Calu3 (cell line): ENCODE data around the gene DBNL. TPM values are rescaled to one million over a fixed set of nuclear protein-coding genes. Genes with fewer than 3 reads are reported as not detected.

Experiments used
- BruUV-seq: library from RNA; stranded (reverse); fragments of 400-500 nt; replicated peaks from 2 replicates; lab custom pipeline; 2021; lab: Mats Ljungman, UMichigan
- CTCF ChIA-PET: fragments of 300-600 bp; sonication (Branson Sonifier 250); formaldehyde crosslinking; loops from one replicate; lab custom pipeline; 2022; ENCODE audit warnings: antibody characterized with exemption; lab: Charles Lee
- DNase-seq: peaks from one replicate; pipeline ENCODE4 v3.0.0; 2022
- H3K27ac Mint-ChIP-seq: one replicate; pipeline ENCODE4 v1.8.0; 2022; ENCODE audit warnings: mixed read lengths; ENCODE audit not compliant: unreplicated experiment
- H3K27me3 Mint-ChIP-seq: one replicate; pipeline ENCODE4 v1.8.0; 2022; ENCODE audit warnings: mixed read lengths; ENCODE audit not compliant: unreplicated experiment
- H3K36me3 Mint-ChIP-seq: one replicate; pipeline ENCODE4 v1.8.0; 2022; ENCODE audit warnings: mild to moderate bottlenecking, moderate library complexity, mixed read lengths; ENCODE audit not compliant: insufficient read depth, unreplicated experiment
- H3K4me1 Mint-ChIP-seq: one replicate; pipeline ENCODE4 v1.8.0; 2022; ENCODE audit warnings: mild to moderate bottlenecking, low read depth, mixed read lengths; ENCODE audit not compliant: unreplicated experiment
- H3K4me3 Mint-ChIP-seq: one replicate; pipeline ENCODE4 v1.8.0; 2022; ENCODE audit warnings: mild to moderate bottlenecking, low read depth, moderate library complexity, mixed read lengths; ENCODE audit not compliant: unreplicated experiment
- H3K9me3 Mint-ChIP-seq: one replicate; pipeline ENCODE4 v1.8.0; 2022; ENCODE audit warnings: low read depth, mixed read lengths; ENCODE audit not compliant: unreplicated experiment
- intact Hi-C: fragments of 100-400 bp; cut with micrococcal nuclease; formaldehyde crosslinking; loops from one replicate; pipeline ENCODE4 v1.10.0; 2022; ENCODE audit not compliant: unreplicated experiment
- total RNA-seq: library from RNA; stranded (reverse); gene quantifications from 2 replicates; pipeline ENCODE4 v1.2.3, GENCODE V29; 2022
- TF ChIP-seq, protein P1 (sequence below): fragments of 200-600 bp; IDR thresholded peaks from one replicate; pipeline ENCODE4 v1.8.0; 2022; ENCODE audit warnings: antibody characterized with exemption; ENCODE audit not compliant: unreplicated experiment

Gene DBNL
- total RNA-seq, 1 experiment from 2014 or later = 164 TPM

DNA sequence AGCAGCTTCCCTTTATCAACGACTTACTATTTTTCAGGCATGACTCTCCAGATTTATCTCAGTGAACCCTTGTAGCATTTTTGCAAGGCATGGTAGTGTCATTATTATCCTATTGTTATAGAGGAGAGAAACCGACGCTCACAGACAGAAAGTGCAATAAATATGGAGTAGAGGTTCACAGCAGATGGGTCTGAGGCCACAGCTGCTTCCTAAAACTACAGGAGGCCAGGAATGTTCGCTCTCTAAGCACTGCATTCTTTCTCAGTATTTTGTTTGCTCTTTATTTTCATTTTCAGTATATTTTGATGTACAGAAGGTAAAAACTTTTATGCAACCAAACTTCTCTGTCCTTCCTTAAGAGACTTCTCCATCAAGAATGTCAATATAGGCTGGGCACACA, 55.2 kb downstream of the DBNL start:
- H3K4me3 Mint-ChIP-seq = no peak overlapping the region
- TF ChIP-seq, protein P1, sequence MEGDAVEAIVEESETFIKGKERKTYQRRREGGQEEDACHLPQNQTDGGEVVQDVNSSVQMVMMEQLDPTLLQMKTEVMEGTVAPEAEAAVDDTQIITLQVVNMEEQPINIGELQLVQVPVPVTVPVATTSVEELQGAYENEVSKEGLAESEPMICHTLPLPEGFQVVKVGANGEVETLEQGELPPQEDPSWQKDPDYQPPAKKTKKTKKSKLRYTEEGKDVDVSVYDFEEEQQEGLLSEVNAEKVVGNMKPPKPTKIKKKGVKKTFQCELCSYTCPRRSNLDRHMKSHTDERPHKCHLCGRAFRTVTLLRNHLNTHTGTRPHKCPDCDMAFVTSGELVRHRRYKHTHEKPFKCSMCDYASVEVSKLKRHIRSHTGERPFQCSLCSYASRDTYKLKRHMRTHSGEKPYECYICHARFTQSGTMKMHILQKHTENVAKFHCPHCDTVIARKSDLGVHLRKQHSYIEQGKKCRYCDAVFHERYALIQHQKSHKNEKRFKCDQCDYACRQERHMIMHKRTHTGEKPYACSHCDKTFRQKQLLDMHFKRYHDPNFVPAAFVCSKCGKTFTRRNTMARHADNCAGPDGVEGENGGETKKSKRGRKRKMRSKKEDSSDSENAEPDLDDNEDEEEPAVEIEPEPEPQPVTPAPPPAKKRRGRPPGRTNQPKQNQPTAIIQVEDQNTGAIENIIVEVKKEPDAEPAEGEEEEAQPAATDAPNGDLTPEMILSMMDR = no peak
- H3K27ac Mint-ChIP-seq = no peak overlapping the region
- intact Hi-C loops = no loop called here
- BruUV-seq = no TSS peak
- H3K4me1 Mint-ChIP-seq = no peaks in the 10 kb centered on the region
- CTCF ChIA-PET = no interaction called here
- no peaks in the 10 kb centered on the region for H3K36me3 Mint-ChIP-seq
- peaks cover 45% of the 10 kb centered on the region for H3K27me3 Mint-ChIP-seq
- no peak for DNase-seq
- no peaks in the 10 kb centered on the region for H3K9me3 Mint-ChIP-seq

DNA sequence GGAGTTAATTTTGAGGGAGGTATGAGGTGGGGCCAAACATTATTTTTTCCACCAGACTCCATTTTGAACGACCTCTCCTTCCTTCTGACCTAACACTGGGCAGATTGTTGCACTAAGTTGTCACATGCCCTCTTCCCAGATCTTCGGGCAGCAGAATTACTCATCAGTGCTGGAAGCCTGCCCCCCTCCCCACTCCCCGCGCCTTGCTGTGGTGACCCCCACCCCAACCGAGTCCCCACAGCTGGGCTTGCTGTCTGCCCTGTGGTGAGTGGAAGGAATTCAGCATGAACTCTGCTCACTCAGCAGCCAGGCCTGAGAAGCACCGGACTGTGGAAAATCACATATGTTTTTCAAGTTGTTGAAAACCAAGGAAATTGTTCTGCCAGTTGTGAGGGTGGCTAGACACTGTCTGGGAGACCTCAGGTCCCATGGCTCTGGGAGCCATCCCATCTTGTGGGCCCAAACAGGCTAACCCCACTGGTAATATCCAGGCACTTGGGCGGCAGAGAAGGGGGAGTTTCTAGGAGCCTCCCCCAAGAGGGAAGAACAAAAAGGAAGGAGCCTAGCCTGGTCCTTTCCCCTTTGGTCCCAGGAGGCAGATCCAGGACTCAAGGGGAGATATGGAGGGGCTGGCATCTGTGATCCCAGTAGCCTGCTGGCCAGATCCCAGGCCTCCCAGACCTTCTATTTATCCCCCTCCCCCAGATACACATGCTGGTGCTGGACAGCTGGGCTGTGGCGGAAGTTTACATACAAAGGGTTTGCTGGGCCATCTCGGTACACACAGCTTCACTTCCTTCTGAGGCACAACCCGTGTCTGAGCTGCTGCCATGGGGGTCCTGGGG, 56.2 kb downstream of the DBNL start:
- no peaks in the 10 kb centered on the region for H3K36me3 Mint-ChIP-seq
- H3K4me1 Mint-ChIP-seq = peaks cover 6% of the 10 kb centered on the region
- no peak overlapping the region for H3K27ac Mint-ChIP-seq
- intact Hi-C loops = no loop called here
- no peak for DNase-seq
- no peaks in the 10 kb centered on the region for H3K9me3 Mint-ChIP-seq
- no TSS peak for BruUV-seq
- CTCF ChIA-PET = interaction anchor here (0.6 kb wide), 1 partner anchor 542 kb away, joined by 5 read pairs; no protein-coding TSS in a partner anchor
- no peak overlapping the region for H3K4me3 Mint-ChIP-seq
- peaks cover 55% of the 10 kb centered on the region for H3K27me3 Mint-ChIP-seq
- TF ChIP-seq, protein P1 = no peak

DNA sequence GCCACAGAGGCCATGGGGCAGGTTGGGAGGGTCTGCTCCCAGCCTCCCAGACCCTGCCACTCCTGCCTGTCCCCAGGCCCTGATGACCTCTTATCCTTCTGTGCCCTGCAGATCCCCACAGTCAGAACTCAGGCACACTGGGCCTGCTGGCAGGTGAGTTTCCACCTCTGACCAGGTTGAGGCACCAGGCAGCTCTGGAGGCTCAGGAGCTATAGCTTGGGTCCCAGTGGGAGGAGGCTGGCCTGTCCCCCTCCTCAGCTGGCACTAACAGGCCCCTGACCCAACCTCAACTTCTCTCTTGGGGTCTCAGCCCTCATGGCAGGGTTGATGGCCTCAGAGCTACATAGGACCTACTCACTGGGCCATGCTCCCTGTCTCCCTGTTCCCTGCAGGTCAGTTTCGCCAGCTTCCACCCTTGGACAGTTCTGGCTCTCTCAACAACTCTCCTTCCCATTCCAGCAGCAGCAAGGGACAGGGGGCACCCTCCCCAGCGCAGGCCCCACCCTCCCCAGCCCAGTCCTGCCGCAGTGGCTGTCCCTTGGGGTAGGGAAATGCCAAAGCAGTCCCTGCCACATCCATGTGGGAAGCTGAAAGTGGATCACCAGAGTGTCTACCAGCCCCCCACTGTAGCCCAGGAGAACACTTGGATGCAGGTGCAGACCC, 56.9 kb downstream of the DBNL start:
- peaks cover 6% of the 10 kb centered on the region for H3K4me1 Mint-ChIP-seq
- H3K27me3 Mint-ChIP-seq = peaks cover 56% of the 10 kb centered on the region
- H3K9me3 Mint-ChIP-seq = no peaks in the 10 kb centered on the region
- intact Hi-C loops = no loop called here
- no peak for DNase-seq
- H3K27ac Mint-ChIP-seq = no peak overlapping the region
- H3K36me3 Mint-ChIP-seq = no peaks in the 10 kb centered on the region
- no TSS peak for BruUV-seq
- CTCF ChIA-PET = interaction anchor here (0.5 kb wide), 1 partner anchor 631 kb away, joined by 3 read pairs; no protein-coding TSS in a partner anchor
- H3K4me3 Mint-ChIP-seq = no peak overlapping the region
- TF ChIP-seq, protein P1 = no peak

DNA sequence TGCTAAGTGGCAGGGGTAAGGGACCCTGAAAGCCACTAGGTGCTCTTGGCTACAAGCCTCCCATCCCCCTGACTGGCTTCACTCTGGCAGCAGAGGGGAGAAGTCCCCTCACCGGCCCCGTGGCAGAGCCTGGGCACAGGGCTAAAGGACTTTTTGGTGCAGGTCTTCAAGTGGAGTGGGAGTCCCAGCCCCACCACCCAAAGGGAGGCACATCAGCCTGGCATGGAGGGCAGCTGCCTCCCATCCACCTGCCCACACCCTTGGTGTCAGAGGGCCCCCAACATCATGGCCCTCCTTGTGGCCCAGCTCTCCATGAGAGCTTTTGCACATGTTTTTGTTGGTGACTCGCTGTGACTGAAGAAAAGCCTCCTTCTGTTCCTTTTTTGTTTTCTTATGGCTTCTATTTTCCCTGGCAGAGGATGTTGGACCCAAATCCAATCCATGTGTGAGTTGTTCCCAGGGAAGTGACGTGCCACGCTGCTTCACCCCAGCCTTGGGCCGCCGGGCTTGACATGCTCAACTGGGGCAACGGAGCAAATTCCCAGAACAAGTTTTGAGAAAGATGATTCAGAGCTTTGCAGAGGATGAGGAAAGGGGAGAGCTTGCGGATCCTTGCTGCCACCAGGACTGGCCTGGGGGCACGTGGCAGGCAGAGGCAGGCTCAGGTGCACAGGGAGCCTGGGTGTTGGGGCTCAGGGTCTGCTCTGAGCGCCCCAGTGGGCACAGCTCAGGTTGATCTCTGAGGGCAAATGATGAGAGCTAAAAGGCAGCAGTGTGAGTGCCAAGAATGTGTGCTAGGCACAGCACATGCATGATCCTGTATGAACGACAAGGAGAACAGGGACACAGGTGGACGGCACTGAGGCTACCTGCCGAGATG, 57.7 kb downstream of the DBNL start:
- CTCF ChIA-PET = interaction anchor here (0.5 to 1.0 kb wide), 2 partner anchors 21 to 631 kb away, joined by 3 to 6 read pairs; no protein-coding TSS in a partner anchor
- H3K36me3 Mint-ChIP-seq = no peaks in the 10 kb centered on the region
- DNase-seq = no peak
- no peaks in the 10 kb centered on the region for H3K9me3 Mint-ChIP-seq
- H3K4me3 Mint-ChIP-seq = no peak overlapping the region
- intact Hi-C loops = no loop called here
- peaks cover 52% of the 10 kb centered on the region for H3K27me3 Mint-ChIP-seq
- H3K4me1 Mint-ChIP-seq = peaks cover 6% of the 10 kb centered on the region
- TF ChIP-seq, protein P1 = no peak
- BruUV-seq = no TSS peak
- no peak overlapping the region for H3K27ac Mint-ChIP-seq
